Body of pancreas (tissue), 4 donors: ENCODE data around the gene CCDC47. TPM values are rescaled to one million over a fixed set of nuclear protein-coding genes. Genes with fewer than 3 reads are reported as not detected.

Source experiments
- ATAC-seq: fragments of 150-250 bp; one replicate; pipeline ENCODE4 v1.9.1; 2016
- DNase-seq, 4 donors: peaks; one replicate each; pipeline ENCODE4 v3.0.0-alpha.2; 2019
- H3K27ac ChIP-seq, 4 donors: fragments of 200-600 bp; sonication (generic); 1 replicate in 3 of 4; 2 replicates in 1 of 4; pipeline versions ENCODE4 v1.5.1 to v1.6.1; 2016 to 2019; ENCODE audit warnings: mild to moderate bottlenecking in 1 of 4, mixed read lengths in 1 of 4, moderate library complexity in 1 of 4
- H3K27me3 ChIP-seq, 2 donors: fragments of 200-600 bp; sonication (generic); one replicate each; pipeline ENCODE4 v1.6.0; 2016; ENCODE audit warnings: mild to moderate bottlenecking in 1 of 2
- H3K36me3 ChIP-seq, 2 donors: fragments of 200-600 bp; sonication (generic); replicated peaks in 1 of 2; 2 replicates each; pipeline ENCODE4 v1.5.1; 2016; ENCODE audit warnings: low read depth in 2 of 2; ENCODE audit not compliant: insufficient read depth in 1 of 2
- H3K4me1 ChIP-seq: fragments of 200-600 bp; sonication (generic); one replicate; pipeline ENCODE4 v1.6.0; 2016
- H3K4me3 ChIP-seq, 2 donors: fragments of 200-600 bp; sonication (generic); 1 replicate in 1 of 2; 2 replicates in 1 of 2; pipeline ENCODE4 v1.5.1; 2016 to 2019
- H3K9me3 ChIP-seq, 3 donors: fragments of 200-600 bp; sonication (generic); 1 replicate in 2 of 3; 2 replicates in 1 of 3; pipeline ENCODE4 v1.5.1; 2016
- POLR2A ChIP-seq, 3 donors: fragments of 450-650 bp; IDR thresholded peaks; one replicate each; pipeline ENCODE4 v1.6.1; 2016; ENCODE audit warnings: antibody characterized with exemption in 3 of 3, mild to moderate bottlenecking in 2 of 3
- WGBS, 2 donors: methylation state at CpG; one replicate each; pipeline ENCODE4 v1.1.5; 2017; 5-methylcytosine and 5-hydroxymethylcytosine counted together
- intact Hi-C: fragments of 100-400 bp; cut with DNase I; formaldehyde crosslinking; loops from one replicate; pipeline ENCODE4 v1.15.1; 2023
- total RNA-seq, 2 donors: library from RNA; depleted of rRNA; stranded (reverse); fragments of >200 nt; gene quantifications; one replicate each; pipeline ENCODE4 v1.1.0, GENCODE V29; 2016
- TF ChIP-seq, protein P1 (sequence below), 7 experiments: fragments of 450-650 bp in 4 of 7; fragments of 200-600 bp in 3 of 7; sonication (generic) in 3 of 7; IDR thresholded peaks; one replicate each; pipeline ENCODE4 v1.5.1; 2016 to 2019; ENCODE audit warnings: antibody characterized with exemption in 7 of 7

The CCDC47 gene, protein sequence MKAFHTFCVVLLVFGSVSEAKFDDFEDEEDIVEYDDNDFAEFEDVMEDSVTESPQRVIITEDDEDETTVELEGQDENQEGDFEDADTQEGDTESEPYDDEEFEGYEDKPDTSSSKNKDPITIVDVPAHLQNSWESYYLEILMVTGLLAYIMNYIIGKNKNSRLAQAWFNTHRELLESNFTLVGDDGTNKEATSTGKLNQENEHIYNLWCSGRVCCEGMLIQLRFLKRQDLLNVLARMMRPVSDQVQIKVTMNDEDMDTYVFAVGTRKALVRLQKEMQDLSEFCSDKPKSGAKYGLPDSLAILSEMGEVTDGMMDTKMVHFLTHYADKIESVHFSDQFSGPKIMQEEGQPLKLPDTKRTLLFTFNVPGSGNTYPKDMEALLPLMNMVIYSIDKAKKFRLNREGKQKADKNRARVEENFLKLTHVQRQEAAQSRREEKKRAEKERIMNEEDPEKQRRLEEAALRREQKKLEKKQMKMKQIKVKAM
- total RNA-seq = 10 to 100 TPM; 42.2 to 56.8 TPM

DNA sequence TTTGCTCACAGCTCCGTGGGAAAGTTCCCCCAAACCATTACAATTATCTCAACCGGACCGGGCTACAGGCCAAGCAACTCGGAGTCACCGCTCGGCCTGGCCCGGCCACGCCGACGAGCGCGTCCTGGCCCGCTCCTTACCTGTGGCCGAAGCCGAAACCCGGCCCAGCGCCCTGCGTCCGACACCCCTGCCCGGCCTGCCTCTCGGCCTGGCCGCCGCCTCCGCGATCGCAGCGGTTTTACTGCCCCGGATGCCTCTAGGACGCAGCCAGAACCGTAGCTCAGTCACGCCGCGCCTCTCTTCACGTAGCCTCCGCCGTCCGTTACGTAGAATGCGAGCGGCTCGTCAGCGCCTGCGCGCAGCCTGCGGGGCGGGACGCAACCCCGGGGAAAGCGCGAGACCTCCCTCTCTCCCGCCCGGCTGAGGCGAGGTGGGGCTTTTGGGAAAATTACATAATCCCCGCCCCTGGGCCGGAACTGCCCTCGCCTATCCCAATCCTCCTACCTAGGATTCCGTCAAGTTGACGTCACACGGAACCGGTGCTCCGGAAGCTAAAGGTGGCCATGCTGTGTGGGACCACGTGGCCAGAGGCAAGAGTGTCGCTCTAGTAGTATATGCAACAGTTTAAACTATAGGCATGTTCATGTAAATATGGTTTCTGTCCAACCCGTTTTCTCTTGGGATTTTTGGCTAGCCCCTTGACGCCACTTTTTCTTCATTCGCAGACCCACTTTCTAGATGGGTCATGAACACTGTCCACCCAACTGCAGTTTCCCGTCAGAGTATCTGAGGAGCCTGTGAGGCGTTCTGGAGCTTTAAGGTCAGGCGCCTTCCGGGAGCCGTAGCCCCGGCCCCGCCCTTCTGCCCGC lies at the start of gene CCDC47:
Gene CCDC47 (minus strand): TSS at position 326 of the 869 bp plus-strand sequence. CDS start 7,422 bp downstream, outside the sequence.
- Histone ChIP-seq H3K9me3 (no peaks in the 10 kb centered on the region), H3K36me3 (no peaks in the 10 kb centered on the region), H3K4me3 (peak within 1 kb of the TSS; percentile 62 to 89), H3K27ac (peak within 1 kb of the TSS; percentile 92 to 99 (median 96)), H3K27me3 (no peaks in the 10 kb centered on the region), H3K4me1 (peaks cover 57% of the 10 kb centered on the region)
- peak; percentile 91 for ATAC-seq
- peak; percentile 98 to 99 (median 99) for DNase-seq
- 0 to 1% methylated on average over 18 to 74 of the region's 74 CpGs for WGBS, 2 donors
- intact Hi-C loops = loop anchor here (10.0 kb wide), 1 partner anchor 61 kb away; no protein-coding TSS in a partner anchor
- peak; percentile 95 to 96 (median 95) for TF ChIP-seq POLR2A (IDR thresholded peaks at IDR 0.05)
- TF ChIP-seq, protein P1, sequence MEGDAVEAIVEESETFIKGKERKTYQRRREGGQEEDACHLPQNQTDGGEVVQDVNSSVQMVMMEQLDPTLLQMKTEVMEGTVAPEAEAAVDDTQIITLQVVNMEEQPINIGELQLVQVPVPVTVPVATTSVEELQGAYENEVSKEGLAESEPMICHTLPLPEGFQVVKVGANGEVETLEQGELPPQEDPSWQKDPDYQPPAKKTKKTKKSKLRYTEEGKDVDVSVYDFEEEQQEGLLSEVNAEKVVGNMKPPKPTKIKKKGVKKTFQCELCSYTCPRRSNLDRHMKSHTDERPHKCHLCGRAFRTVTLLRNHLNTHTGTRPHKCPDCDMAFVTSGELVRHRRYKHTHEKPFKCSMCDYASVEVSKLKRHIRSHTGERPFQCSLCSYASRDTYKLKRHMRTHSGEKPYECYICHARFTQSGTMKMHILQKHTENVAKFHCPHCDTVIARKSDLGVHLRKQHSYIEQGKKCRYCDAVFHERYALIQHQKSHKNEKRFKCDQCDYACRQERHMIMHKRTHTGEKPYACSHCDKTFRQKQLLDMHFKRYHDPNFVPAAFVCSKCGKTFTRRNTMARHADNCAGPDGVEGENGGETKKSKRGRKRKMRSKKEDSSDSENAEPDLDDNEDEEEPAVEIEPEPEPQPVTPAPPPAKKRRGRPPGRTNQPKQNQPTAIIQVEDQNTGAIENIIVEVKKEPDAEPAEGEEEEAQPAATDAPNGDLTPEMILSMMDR (IDR thresholded peaks at IDR 0.05) = no peak

DNA sequence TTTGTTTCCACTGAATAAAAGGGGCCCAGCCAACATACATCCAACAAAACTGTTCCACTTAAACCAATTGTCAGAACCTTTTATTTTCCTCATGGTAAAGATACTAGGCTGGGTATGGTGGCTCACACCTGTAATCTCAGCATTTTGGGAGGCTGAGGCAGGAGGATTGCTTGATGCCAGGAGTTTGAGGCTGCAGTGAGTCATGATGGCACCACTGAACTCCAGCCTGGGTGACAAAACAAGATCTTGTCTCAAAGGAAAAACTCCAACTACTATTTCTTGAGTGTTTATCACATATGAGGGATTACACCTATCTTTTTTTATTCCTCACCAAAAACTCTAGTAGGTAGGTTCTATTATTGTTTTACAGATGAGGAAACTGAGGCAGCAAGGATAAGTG lies 49.1 kb upstream of the CCDC47 start:
- Histone ChIP-seq H3K27me3 (no peaks in the 10 kb centered on the region), H3K27ac (no peak overlapping the region), H3K4me1 (peaks cover 31% of the 10 kb centered on the region), H3K9me3 (no peaks in the 10 kb centered on the region), H3K4me3 (no peak overlapping the region), H3K36me3 (peaks cover 9 to 38% of the 10 kb centered on the region in 2 donors)
- no peak for ATAC-seq
- TF ChIP-seq, protein P1 (IDR thresholded peaks at IDR 0.05) = no peak
- TF ChIP-seq POLR2A (IDR thresholded peaks at IDR 0.05) = no peak
- no peak for DNase-seq
- intact Hi-C loops = no loop called here

DNA sequence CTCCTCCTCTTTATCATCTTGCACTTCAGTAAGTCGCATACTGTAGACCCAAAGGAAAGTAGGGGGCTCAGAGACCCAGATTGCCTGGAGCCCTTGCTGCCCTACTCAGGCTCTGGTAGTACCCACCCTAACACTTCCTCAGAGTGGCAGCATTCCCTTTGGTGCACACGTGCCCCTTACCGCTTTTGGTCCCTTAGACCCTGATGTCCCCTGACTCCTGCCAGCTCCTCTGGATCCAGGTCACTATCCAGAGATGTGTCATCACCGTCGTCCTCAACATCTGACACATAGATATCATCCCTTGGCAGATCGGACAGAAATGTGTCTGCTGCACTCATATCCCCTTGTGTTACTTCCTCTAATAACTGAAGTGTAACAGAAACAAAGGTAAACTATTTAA lies 48.4 kb upstream of the CCDC47 start:
- ATAC-seq = no peak
- 78 to 82% methylated on average over 6 of the region's 6 CpGs for WGBS, 2 donors
- Histone ChIP-seq H3K4me1 (peaks cover 31% of the 10 kb centered on the region), H3K9me3 (no peaks in the 10 kb centered on the region), H3K36me3 (peaks cover 9 to 45% of the 10 kb centered on the region in 2 donors), H3K27me3 (no peaks in the 10 kb centered on the region), H3K4me3 (no peak overlapping the region), H3K27ac (no peak overlapping the region)
- no peak for DNase-seq
- TF ChIP-seq, protein P1 (IDR thresholded peaks at IDR 0.05) = no peak
- intact Hi-C loops = no loop called here

DNA sequence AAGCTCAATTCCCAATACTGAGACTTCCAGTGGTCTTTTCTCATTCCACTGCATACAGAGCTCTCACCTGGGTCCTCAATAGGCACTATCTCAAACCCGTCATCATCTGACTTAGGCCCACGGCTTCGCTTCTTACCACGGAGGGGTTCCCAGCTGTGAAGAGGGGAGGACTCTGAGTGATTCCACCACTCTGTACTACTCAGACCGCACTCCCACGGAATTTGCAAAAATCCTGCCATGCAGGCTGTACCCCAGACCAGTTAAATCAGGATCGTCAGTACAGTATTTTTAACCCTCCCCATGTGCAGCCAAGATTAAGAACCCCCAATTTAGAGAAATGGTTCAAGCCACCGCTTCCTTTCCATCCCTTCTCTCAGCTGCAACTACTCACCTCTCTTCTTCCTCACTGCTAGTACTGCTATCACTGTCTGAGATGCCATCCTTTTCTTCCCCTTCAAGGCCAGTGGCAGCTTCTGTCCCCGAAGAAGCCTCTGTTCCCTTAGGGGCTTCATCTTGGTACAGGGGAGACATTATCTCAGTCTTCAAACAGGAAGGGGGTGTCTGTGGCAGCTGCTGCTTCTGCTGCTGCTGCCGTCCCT lies 47.7 kb upstream of the CCDC47 start:
- H3K4me1 ChIP-seq = peaks cover 26% of the 10 kb centered on the region
- ATAC-seq (no peak), DNase-seq (no peak)
- intact Hi-C loops = no loop called here
- no peaks in the 10 kb centered on the region for H3K27me3 ChIP-seq
- WGBS, 2 donors = 75 to 85% methylated on average over 10 of the region's 10 CpGs
- no peak overlapping the region for H3K27ac ChIP-seq
- peaks cover 10 to 53% of the 10 kb centered on the region in 2 donors for H3K36me3 ChIP-seq
- H3K9me3 ChIP-seq = no peaks in the 10 kb centered on the region
- TF ChIP-seq, protein P1 (IDR thresholded peaks at IDR 0.05) = no peak
- TF ChIP-seq POLR2A (IDR thresholded peaks at IDR 0.05) = no peak
- no peak overlapping the region for H3K4me3 ChIP-seq
